ENCODE measurements around the gene SERPIND1.

GRCh38 chr22:20764729-20765128, 9.2 kb upstream of the SERPIND1 start:
- TF ChIP-seq, protein P1, sequence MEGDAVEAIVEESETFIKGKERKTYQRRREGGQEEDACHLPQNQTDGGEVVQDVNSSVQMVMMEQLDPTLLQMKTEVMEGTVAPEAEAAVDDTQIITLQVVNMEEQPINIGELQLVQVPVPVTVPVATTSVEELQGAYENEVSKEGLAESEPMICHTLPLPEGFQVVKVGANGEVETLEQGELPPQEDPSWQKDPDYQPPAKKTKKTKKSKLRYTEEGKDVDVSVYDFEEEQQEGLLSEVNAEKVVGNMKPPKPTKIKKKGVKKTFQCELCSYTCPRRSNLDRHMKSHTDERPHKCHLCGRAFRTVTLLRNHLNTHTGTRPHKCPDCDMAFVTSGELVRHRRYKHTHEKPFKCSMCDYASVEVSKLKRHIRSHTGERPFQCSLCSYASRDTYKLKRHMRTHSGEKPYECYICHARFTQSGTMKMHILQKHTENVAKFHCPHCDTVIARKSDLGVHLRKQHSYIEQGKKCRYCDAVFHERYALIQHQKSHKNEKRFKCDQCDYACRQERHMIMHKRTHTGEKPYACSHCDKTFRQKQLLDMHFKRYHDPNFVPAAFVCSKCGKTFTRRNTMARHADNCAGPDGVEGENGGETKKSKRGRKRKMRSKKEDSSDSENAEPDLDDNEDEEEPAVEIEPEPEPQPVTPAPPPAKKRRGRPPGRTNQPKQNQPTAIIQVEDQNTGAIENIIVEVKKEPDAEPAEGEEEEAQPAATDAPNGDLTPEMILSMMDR (IDR thresholded peaks at IDR 0.05; ENCODE audit: low read depth, low read length): no peak
- TF ChIP-seq POLR2A (IDR thresholded peaks at IDR 0.05; ENCODE audit: extremely low read depth, insufficient read length): no peak

Measured in NB4 (cell line).